ENCODE measurements around the gene FAM180A. TPM values are rescaled to one million over a fixed set of nuclear protein-coding genes. Genes with fewer than 3 reads are reported as not detected.

The FAM180A gene
- not detected in 2 replicates for total RNA-seq

GRCh38 chr7:135748770-135749169 lies at the start of gene FAM180A:
Gene FAM180A, minus strand, starts transcription at chr7:135748813. Its CDS starts 233 bp downstream, at chr7:135748580.

GRCh38 chr7:135728136-135728669 lies 20.4 kb downstream of the FAM180A start, which contains the start of gene SLC13A4:
Gene SLC13A4, minus strand, starts transcription at chr7:135728186. Its CDS starts 690 bp downstream, at chr7:135727496.

Other genes with a start within 250 kb of the FAM180A start
- gene CNOT4, start 238.7 kb downstream of the FAM180A start, total RNA-seq = 2.9 and 5.8 TPM in 2 replicates
- gene NUP205, start 190.9 kb downstream of the FAM180A start, total RNA-seq = 56.5 and 75.7 TPM in 2 replicates
- gene STMP1, start 86.3 kb downstream of the FAM180A start, total RNA-seq = 5.5 and 12.0 TPM in 2 replicates
- not detected in 2 replicates for gene SLC13A4, start 20.6 kb downstream of the FAM180A start, total RNA-seq
- 109 and 118 TPM in 2 replicates for gene MTPN, start 228.5 kb upstream of the FAM180A start, total RNA-seq

Measured in epithelial cell of umbilical artery (primary cell).